Stimulated activated CD4-positive, alpha-beta T cell treated with anti-CD3 and anti-CD28 coated beads, TNF-alpha, amount 100 ng/mL, for 48 hours (primary cell): Measurements from ENCODE around the gene ACAT2.
"Not testable (repeated sequence)": the region's sequence is repeated elsewhere in the genome, so short reads cannot be mapped to it uniquely, and the experiment has no call there.

Experiments
- DNase-seq, 3 donors: peaks; one replicate each; pipeline ENCODE4 v3.0.0-alpha.2; 2020; ENCODE audit warnings: low read depth in 3 of 3

The ACAT2 gene

DNA sequence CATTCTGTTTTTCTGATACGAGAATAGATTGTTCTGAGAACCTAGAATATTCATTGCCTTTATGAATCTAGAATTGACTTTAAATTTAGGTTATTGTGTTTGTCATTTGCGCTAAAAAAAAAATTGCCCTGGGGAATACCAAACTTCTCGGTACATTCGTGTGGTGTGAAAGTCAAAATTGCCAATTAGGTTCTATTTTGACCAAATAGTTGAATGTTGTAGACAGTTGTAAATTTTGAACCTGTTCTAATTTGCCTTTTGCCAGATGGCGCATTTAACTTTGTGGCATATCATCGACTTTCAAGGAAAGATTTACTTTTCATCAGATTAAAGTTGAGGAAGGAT lies 31.5 kb upstream of the ACAT2 start:
- no peak for DNase-seq

DNA sequence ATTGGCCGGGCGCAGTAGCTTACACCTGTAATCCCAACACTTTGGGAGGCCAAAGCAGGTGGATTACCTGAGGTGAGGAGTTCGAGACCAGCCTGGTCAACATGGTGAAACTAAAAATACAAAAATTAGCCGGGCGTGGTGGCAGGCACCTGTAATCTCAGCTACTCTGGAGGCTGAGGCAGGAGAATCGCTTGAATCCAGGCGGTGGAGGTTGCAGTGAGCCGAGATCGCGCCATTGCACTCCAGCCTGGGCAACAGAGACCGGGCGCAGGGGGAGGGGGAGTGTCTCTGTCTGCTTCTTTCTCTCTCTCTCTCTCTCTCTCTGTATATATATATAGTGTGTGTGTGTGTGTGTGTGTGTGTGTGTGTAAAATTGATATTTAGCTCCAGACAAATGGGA lies 29.3 kb upstream of the ACAT2 start:
- not testable (repeated sequence) for DNase-seq

DNA sequence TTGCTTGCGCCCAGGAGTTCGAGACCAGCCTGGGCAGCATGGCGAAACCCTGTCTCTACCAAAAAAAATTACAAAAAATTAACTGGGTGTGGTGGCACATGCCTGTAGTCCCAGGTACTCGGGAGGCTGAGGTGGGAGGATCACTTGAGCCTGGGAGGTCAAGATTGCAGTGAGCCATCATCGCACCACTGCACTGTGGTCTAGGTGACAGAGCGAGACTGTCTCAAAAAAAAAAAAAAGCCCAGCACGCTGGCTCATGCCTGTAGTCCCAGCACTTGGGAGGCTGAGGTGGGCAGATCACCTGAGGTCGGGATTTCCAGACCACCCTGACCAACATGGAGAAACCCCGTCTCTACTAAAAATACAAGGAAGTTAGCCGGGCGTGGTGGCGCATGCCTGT lies 28.4 kb upstream of the ACAT2 start:
- not testable (repeated sequence) for DNase-seq

DNA sequence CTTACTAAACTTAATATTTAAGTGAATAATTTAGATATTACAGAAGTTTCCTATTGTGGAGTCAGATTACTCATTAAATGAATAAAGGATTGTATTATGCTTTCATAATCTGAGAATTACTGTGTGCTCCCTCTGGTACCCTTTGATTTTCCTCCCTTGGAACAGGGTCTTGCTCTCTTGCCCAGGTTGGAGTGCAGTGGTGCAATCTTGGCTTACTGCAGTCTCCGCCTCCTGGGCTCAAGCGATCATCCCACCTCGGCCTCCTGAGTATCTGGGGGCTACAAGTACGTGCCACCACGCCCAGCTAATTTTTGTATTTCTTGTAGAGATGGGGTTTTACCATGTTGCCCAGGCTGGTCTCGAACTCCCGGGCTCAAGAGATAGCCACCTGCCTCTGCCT lies 24.9 kb upstream of the ACAT2 start:
- DNase-seq: no peak

DNA sequence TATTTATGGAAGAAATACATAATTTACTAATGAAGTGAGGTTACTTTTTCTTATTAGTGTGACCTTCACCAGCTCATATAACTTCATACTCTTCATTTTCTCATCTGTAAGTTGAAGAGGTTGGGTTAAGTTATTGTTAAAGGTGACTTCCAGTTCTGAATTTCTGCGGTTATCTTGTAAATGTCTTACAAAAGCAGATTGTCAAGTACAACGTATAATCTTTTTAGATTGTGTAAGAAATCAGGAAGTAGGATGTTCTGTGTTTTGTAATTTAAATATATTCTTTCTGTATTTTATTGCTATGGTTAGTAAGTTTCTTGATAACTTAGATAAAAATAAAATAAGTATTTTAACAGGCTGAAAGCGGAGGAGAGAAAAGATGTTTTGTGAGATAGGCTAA lies 22.5 kb upstream of the ACAT2 start:
- no peak for DNase-seq

DNA sequence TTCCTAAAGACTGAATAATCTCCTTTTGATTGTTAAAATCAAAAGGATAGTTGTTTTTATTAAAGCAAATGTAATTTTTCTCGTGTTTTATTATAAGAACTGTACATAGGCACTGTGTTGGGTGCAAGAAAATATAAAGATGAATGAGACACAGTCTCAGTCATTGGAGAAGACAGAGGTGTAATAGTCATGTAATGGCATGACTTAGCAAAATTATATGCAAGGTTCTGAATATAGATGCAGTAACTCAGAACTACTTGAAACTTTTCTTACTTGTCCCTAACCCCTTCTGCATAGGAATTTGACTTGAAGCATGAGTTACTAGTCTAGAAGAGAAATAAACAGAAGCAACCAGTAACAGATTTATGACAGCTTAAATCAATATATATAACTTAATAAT lies 19.7 kb upstream of the ACAT2 start:
- DNase-seq: no peak

DNA sequence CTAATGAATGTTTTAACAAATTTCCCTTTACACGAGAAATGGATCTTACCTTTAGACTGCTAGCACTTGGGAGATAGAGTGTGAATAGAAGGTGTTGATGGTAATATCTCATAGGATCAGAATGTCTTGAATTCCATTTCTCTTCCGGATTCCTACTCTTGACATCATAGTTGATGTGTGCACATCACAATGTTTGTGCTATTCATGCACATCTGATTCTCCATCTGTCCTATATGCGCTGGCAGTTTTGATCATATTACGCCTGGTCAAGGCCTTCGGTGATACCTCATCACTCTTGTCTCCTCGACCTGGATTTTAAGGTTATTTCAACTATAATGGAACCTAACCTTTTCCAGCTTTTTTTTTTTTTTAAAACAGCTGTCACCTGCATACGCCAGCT lies 16.8 kb upstream of the ACAT2 start:
- no peak for DNase-seq

DNA sequence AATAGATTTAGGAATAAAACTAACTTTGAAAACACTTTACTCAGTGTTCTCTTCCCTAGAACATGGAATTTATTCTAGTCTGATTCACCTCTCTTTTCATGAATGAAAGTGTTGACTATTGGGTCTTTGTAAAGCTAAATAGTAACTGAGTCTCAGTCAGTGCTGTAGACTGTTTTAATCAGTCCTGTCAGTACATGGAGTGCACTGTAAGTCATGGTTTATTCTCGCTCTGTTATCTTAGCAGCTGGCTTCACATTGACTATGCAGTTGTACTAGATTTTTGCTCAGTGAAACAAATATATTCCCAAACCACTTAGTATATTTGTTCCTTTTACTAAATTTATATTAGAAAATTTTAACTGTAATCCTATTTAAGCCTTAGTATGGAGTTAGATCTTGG lies 15.1 kb upstream of the ACAT2 start:
- no peak for DNase-seq

DNA sequence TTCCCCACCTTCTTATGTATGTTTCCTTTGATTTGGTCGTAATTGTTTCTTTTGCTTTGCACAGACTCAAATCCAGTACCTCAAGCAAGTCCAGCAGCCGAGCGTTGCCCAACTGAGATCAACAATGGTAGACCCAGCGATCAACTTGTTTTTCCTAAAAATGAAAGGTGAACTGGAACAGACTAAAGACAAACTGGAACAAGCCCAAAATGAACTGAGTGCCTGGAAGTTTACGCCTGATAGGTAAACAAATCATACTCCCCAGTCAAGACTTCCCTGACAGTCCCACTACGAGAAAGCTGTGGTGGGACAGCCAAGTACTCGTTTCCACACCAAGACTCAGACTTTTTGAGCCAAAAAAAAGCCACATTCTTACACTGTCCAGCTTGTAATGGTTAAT lies 13.7 kb upstream of the ACAT2 start:
- DNase-seq: not testable (repeated sequence)

DNA sequence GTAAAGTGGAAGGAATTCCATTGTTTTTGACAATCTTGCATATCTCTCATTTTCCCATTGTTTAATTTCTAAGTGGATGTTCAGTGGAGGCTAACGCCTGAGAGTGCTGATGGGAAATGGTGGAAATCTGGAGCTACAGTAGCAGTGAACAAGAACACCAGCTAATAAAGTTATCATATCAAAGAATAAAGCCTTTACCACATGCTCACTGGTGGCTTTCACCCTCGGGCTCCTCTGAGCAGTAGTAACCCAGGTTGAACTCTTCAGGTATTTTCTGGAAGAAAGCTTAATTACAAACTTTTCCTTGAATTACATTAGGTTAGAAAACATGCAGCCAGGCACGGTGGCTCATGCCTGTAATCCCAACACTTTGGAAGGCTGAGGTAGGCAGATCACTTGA lies 10.4 kb upstream of the ACAT2 start:
- no peak for DNase-seq

DNA sequence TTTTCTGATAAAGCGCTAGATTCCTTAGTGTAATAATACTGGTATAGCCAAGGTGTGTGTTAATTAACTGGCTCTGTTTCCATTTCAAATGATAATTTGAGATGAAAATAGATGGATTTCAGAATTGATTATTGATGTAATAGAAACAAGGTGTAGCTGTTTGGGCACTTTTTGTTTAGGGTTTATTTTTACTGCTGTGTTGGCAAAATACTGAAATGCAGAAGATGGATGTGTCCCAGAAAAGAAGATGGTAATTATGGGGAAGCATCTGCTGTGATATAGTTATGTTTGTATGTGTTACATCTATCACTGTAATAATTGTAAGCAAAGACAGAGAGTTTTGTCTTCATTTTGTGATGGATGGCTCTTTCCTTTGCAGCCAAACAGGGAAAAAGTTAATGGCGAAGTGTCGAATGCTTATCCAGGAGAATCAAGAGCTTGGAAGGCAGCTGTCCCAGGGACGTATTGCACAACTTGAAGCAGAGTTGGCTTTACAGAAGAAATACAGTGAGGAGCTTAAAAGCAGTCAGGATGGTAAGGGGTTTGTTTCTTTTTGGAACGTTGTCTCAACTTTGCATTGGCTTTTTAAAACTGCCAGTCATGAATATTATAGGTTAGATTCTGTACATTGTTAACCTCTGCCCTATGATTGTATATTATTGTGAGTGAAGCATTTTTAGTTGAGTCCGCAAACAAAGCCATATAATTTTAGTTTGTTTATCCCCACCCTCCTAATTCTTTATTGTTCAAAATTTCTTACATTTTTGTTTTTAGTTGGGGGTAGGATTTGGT lies 8.6 kb upstream of the ACAT2 start:
- no peak for DNase-seq

DNA sequence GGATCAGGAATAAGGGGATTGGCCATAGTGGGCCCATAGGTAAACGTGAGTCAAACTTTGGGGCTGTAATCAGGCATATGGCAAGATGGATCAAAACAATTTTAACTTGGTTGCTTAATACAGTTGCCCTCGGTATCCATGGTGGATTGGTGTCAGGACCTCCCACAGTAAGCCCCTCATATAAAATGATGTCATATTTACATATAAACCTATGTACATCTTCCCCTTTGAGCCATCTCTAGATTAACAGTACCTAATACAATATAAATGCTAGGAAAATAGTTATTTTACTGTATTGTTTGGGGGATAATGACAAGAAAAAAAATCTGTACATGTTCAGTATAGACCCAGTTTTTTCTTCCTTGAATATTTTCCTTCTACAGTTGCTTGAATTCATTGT lies 7.4 kb upstream of the ACAT2 start:
- no peak for DNase-seq

DNA sequence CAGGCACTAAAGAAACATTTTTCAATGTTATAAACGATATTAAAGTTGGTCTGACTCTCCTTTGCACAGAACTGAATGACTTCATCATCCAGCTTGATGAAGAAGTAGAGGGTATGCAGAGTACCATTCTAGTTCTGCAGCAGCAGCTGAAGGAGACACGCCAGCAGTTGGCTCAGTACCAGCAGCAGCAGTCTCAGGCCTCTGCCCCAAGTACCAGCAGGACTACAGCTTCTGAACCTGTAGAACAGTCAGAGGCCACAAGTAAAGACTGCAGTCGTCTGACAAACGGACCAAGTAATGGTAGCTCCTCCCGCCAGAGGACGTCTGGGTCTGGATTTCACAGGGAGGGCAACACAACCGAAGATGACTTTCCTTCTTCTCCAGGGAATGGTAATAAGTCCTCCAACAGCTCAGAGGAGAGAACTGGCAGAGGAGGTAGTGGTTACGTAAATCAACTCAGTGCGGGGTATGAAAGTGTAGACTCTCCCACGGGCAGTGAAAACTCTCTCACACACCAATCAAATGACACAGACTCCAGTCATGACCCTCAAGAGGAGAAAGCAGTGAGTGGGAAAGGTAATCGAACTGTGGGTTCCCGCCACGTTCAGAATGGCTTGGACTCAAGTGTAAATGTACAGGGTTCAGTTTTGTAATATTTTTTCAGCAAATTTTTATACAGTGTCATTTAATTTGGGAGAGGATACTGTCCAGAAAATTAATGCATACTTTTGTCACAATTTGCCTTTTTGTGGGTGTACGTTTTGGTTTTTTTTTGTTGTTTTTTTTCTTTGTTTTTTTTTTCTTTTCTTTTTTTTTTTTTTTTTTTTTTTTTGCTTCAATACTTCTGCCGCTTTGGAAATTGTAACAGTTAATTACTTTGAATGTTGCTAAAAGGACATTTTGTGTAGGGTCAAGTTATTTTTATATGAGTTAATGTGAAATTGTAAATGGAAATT lies 6.6 kb upstream of the ACAT2 start:
- no peak for DNase-seq

DNA sequence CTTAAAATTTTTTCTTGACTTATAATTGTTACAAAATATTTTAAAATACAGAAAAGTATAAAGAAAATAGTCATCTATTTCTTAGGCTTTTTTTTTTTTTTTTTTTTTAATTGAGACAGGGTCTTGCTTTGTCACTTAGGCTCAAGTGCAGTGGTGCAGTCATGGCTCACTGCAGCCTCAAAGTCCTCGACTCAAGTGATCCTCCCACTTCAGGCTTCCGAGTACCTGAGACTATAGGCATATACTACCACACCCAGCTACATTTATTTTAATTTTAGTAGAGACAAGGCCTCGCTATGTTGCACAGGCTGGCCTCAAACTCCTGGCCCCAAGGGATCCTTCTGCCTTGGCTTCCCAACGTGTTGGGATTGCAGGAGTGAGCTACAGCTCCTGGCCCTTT lies 5.3 kb upstream of the ACAT2 start:
- no peak for DNase-seq

DNA sequence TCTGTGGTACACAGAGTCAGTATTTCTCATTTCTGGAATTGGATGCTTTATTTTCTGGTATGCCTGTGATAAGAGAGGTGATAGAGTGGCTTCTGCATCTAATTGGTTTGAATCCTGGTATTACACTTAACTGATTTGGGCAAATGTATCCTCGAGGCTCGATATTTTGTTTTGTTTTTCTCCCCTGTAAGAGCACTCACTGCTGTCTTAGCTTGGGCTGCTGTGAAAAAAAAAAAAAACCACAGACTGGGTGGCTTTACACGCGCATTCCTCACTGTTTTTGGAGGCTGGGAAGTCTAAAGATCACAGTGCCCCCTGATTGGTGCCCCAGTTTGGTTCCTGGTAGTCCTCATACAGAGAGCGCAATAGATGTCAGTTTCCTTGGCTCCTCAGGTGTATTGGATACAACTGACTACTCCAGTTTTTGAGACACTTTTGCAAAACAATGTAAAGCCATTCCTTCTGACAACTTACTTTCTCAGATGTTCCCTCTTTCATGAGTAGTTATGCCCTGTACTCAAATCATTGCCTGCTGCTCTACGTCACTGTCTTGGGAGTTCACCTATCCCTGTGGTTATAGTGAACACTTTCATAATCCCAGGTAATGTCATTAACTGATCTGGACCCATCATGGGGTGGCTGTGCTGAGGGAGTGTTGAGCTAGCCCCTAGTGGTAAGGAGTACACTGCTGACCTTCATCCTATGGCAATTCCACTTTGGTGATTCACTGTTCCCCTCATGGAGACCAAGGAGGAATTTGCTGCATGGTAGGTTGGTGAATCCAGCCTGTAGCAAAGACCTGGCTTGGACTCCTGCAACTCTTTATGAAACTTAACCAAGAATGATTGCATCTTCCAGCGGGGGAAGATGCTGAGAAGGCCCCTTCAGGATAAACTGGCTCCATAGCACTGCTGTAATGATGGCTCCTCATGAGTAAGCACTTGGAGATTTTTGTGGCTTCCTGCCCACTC lies 3.5 kb upstream of the ACAT2 start:
- no peak for DNase-seq

DNA sequence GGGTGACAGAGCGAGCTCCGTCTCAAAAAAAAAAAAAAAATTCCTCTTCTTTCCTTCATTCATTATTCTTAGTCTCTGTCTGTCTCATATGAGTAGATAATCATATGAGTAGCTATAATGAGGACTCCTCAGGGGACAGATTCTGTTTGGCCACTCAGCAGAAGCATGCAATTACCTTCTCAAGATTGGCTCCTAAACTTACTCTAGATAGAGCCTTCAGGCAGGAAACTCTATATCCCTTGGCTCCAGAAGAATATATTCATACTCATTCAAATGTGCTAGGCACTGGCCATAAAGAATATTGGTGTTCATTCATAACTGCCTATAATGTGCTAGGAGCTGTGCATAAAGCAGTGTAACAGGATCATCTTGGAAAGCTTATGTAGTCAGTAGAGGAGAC lies 2.2 kb upstream of the ACAT2 start:
- DNase-seq: no peak

DNA sequence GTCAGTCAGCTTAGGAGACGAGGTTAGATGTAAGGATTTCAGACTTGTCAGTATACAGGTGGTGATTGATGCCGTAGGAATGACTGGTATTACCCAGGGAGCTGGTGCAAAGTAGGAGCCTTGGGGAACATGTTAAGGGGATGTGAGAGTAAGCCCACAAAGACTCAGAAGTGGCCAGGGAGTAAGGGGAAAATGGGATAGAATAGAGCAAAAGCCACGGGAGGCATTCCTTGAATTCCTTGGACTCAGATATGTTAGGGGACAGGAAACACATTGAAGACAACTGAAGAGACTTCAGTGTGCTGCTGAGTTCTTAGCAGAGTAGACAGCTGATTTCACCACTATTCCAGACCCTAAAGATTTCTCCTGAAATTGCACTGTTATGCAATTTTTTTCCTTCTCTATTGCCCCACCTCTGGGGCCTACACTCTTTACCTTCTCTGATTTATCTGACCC lies 1.2 kb upstream of the ACAT2 start:
- DNase-seq: no peak

DNA sequence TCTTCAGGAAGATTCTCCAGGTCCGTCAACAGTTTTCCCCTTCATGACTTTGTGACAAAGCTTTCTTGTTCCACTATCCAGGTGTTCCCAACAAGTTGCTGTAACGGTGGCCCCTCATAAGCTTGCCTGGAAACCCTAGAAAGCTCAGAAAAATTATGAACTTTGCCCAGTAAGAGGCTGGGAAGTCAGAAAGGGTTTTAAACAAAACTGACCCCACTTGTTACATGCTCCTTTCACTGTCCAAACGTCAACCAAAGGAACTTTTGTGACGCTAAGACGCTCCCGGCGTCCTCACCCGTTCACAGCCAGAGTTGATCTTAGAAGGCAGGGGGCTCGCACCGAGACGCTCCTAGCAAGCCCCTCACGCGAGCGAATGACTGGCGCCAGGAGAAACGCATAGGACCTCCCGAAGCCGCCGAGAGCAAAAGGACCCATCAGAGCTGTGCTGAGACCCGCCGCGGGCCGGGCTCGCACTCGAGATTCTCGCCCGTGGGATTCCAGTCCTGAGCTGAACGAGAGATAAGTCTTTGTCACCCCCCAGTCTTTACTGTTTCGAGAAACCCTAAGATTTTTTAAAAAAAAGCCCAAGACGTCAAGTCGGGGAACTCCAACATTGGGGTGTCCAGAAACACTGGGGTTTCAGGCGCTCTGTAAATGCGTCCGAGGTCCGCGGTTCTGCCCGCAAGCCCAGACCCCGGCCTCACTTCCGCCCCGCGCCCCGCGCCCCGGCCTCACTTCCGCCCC lies 544 bp upstream of the ACAT2 start:
- DNase-seq: peak in 1 of 3 donors; percentile 18

DNA sequence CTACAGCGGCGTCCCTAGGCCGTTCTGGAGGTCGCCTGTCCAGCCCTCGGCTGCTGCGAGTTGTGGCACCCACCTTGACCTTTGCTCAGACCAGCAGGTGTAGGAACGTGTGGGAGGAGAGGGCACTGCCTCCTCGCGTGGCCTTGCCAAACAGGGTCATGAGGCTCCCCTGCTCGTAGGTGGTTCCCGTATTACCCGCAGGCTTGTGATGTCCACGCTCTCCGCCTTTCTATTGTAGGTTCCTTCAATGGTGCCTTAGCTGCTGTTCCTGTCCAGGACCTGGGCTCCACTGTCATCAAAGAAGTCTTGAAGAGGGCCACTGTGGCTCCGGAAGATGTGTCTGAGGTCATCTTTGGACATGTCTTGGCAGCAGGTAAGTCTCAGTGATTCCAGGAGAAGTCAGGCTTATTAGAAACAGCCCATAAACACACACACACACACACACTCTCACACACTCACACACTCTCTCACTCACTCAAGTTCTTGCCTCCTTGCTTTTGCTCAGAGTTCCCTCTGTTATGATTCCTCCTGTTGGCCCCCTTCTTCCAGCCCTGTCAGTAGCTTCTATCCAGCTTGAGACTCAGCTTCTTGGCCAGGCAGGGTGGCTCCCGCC lies 942 bp downstream of the ACAT2 start:
- DNase-seq: no peak

DNA sequence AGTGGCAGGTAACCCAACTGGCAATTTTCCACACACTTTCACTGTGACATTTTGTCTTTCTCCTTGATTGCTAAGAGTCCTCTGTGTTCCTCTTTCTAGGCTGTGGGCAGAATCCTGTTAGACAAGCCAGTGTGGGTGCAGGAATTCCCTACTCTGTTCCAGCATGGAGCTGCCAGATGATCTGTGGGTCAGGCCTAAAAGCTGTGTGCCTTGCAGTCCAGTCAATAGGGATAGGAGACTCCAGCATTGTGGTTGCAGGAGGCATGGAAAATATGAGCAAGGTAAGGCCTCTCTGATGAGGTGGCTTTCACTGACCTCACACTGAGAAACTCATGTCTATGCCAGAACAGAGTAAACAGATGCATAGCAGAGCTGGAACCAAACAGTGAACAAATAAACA lies 5.1 kb downstream of the ACAT2 start:
- no peak for DNase-seq

DNA sequence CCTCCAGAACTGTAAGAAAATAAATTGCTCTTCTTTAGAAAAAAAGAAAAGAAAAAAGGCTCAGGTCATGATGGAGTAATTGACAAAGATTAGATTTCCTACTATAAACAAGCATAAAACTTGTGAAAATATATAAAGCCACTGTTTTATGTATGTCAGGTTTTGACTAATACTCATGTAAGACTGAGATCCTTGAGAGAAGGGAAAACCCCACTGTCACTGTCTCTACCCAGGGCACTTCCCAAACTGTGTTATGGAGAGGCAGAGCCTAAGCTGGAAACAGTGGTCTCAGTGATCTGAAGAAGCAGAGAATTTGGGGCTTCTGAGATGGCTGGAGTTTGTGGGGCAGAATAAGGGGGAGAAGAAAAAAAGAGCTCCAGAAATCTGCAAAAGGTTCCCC lies 7.6 kb downstream of the ACAT2 start:
- no peak for DNase-seq
